Posterior vena cava (tissue), 2 donors: ENCODE measurements around the gene WNT8B. TPM values are rescaled to one million over a fixed set of nuclear protein-coding genes. Genes with fewer than 3 reads are reported as not detected.

Experiments used
- DNase-seq: peaks from one replicate; pipeline ENCODE4 v3.0.0-alpha.2; 2020; ENCODE audit warnings: low spot score
- intact Hi-C, 2 donors: fragments of 100-400 bp; cut with DNase I; formaldehyde crosslinking; loops; one replicate each; pipeline versions ENCODE4 v1.14.1 to v1.14.2; 2022 to 2023
- total RNA-seq, 2 donors: library from RNA; stranded (reverse); fragmentation: NEBNext Ultra II Directional; extraction: Animal tissue kit (Norgen Biotek cat#: 25700); gene quantifications; one replicate each; pipeline ENCODE4 v1.2.1, GENCODE V29; 2021
- donor health status: DM: yes; HTN: yes; CAD: no.
- donor health status: DM: yes; HTN: yes; CAD: no.

Gene WNT8B
- total RNA-seq, 2 donors from 2014 or later = not detected

GRCh38 chr10:100509241-100509840, 46.5 kb downstream of the WNT8B start:
- DNase-seq = no peak
- intact Hi-C loops = no loop called here

- intact Hi-C loops = no loop called here
Observed at GRCh38 chr10:100510533-100511308, 47.9 kb downstream of the WNT8B start.

GRCh38 chr10:100515612-100516011, 52.8 kb downstream of the WNT8B start:
- intact Hi-C loops = no loop called here
- DNase-seq = no peak

More at GRCh38 chr10:100510533-100511308, 47.9 kb downstream of the WNT8B start:
- DNase-seq = no peak

GRCh38 chr10:100516847-100517246, 54.0 kb downstream of the WNT8B start:
- intact Hi-C loops = no loop called here
- DNase-seq = no peak

GRCh38 chr10:100518761-100519241, 56.0 kb downstream of the WNT8B start:
- intact Hi-C loops = no loop called here
- DNase-seq = no peak

- intact Hi-C loops = loop anchor here in 1 of 2 donors (5.0 kb wide), 1 partner anchor 182 kb away; no protein-coding TSS in a partner anchor
- no peak for DNase-seq
Observed at GRCh38 chr10:100519311-100520051, 56.7 kb downstream of the WNT8B start, which contains the start of gene SEC31B. TSS of gene SEC31B (minus strand) at chr10:100519861. CDS start at chr10:100516952, 2,909 bp downstream.

- DNase-seq = no peak
- intact Hi-C loops = loop anchor here in 1 of 2 donors (5.0 kb wide), 1 partner anchor 184 kb away; no protein-coding TSS in a partner anchor
Observed at GRCh38 chr10:100520811-100521210, 58.0 kb downstream of the WNT8B start.

- no peak for DNase-seq
- intact Hi-C loops = loop anchor here in 1 of 2 donors (5.0 kb wide), 1 partner anchor 185 kb away; no protein-coding TSS in a partner anchor
Observed at GRCh38 chr10:100522107-100522801, 59.4 kb downstream of the WNT8B start.

- intact Hi-C loops = loop anchor here in 1 of 2 donors (5.0 kb wide), 1 partner anchor 186 kb away; no protein-coding TSS in a partner anchor
- no peak for DNase-seq
Observed at GRCh38 chr10:100522945-100523344, 60.1 kb downstream of the WNT8B start.

GRCh38 chr10:100524206-100524605, 61.4 kb downstream of the WNT8B start:
- intact Hi-C loops = loop anchor here in 1 of 2 donors (5.0 kb wide), 1 partner anchor 187 kb away; no protein-coding TSS in a partner anchor
- DNase-seq = no peak

- intact Hi-C loops = loop anchor here in 1 of 2 donors (5.0 kb wide), 1 partner anchor 187 kb away; no protein-coding TSS in a partner anchor
Observed at GRCh38 chr10:100524638-100525037, 61.8 kb downstream of the WNT8B start.

GRCh38 chr10:100528123-100528886, 65.5 kb downstream of the WNT8B start:
- intact Hi-C loops = no loop called here
- no peak for DNase-seq

More at GRCh38 chr10:100524638-100525037, 61.8 kb downstream of the WNT8B start:
- no peak for DNase-seq

- intact Hi-C loops = no loop called here
- no peak for DNase-seq
Observed at GRCh38 chr10:100528921-100529474, 66.2 kb downstream of the WNT8B start.

- peak; percentile 97 for DNase-seq
- intact Hi-C loops = no loop called here
Observed at GRCh38 chr10:100529475-100530298, 66.9 kb downstream of the WNT8B start, which contains the start of gene NDUFB8. TSS of gene NDUFB8 (minus strand) at chr10:100529871. CDS start at chr10:100529851, 20 bp downstream.

GRCh38 chr10:100531761-100532160, 69.0 kb downstream of the WNT8B start:
- DNase-seq = no peak
- intact Hi-C loops = no loop called here
